Nephron progenitor cell (in vitro differentiated cells): Measurements from ENCODE around the gene AMOTL1.

Experiments used
- DNase-seq: peaks from one replicate; pipeline ENCODE4 v3.0.0; 2021
- H3K27ac Mint-ChIP-seq: 2 replicates; pipeline ENCODE4 v1.8.0; 2021; ENCODE audit warnings: mild to moderate bottlenecking, moderate library complexity, mixed read lengths
- H3K27me3 Mint-ChIP-seq: 2 replicates; pipeline ENCODE4 v1.8.0; 2021; ENCODE audit warnings: mild to moderate bottlenecking, low read depth, mixed read lengths; ENCODE audit not compliant: poor library complexity
- H3K36me3 Mint-ChIP-seq: 2 replicates; pipeline ENCODE4 v1.8.0; 2021; ENCODE audit warnings: low read depth, mixed read lengths
- H3K4me1 Mint-ChIP-seq: 2 replicates; pipeline ENCODE4 v1.8.0; 2021; ENCODE audit warnings: mixed read lengths
- H3K4me3 Mint-ChIP-seq: 2 replicates; pipeline ENCODE4 v1.8.0; 2021; ENCODE audit warnings: mild to moderate bottlenecking, moderate library complexity, mixed read lengths
- H3K9me3 Mint-ChIP-seq: 2 replicates; pipeline ENCODE4 v1.8.0; 2021; ENCODE audit warnings: mild to moderate bottlenecking, moderate library complexity, mixed read lengths
- CTCF ChIP-seq: fragments of 200-600 bp; sonication (generic); IDR thresholded peaks from 2 replicates; pipeline ENCODE4 v1.5.0; 2021; ENCODE audit warnings: antibody characterized with exemption

AMOTL1 gene

GRCh38 chr11:94727819-94728218 is 40.3 kb upstream of the AMOTL1 start:
- DNase-seq, result no peak
- no peaks in the 10 kb centered on the region for H3K36me3 Mint-ChIP-seq
- no peak for TF ChIP-seq CTCF
- H3K9me3 Mint-ChIP-seq, result no peaks in the 10 kb centered on the region
- H3K4me1 Mint-ChIP-seq, result peaks cover 18% of the 10 kb centered on the region
- peaks cover 7% of the 10 kb centered on the region for H3K27me3 Mint-ChIP-seq
- no peak overlapping the region for H3K4me3 Mint-ChIP-seq
- H3K27ac Mint-ChIP-seq, result no peak overlapping the region

GRCh38 chr11:94728541-94728940 is 39.6 kb upstream of the AMOTL1 start:
- no peaks in the 10 kb centered on the region for H3K9me3 Mint-ChIP-seq
- H3K27ac Mint-ChIP-seq, result no peak overlapping the region
- H3K4me1 Mint-ChIP-seq, result peaks cover 26% of the 10 kb centered on the region
- no peaks in the 10 kb centered on the region for H3K36me3 Mint-ChIP-seq
- TF ChIP-seq CTCF, result no peak
- DNase-seq, result no peak
- H3K4me3 Mint-ChIP-seq, result no peak overlapping the region
- H3K27me3 Mint-ChIP-seq, result peaks cover 7% of the 10 kb centered on the region

GRCh38 chr11:94728966-94729751 is 39.0 kb upstream of the AMOTL1 start:
- Mint-ChIP-seq H3K4me1 (peaks cover 32% of the 10 kb centered on the region), H3K36me3 (no peaks in the 10 kb centered on the region), H3K27me3 (peaks cover 7% of the 10 kb centered on the region), H3K27ac (no peak overlapping the region), H3K9me3 (no peaks in the 10 kb centered on the region), H3K4me3 (no peak overlapping the region)
- no peak for DNase-seq
- TF ChIP-seq CTCF, result no peak

GRCh38 chr11:94730153-94730552 is 38.0 kb upstream of the AMOTL1 start:
- Mint-ChIP-seq H3K9me3 (no peaks in the 10 kb centered on the region), H3K4me1 (peaks cover 42% of the 10 kb centered on the region), H3K36me3 (no peaks in the 10 kb centered on the region), H3K27me3 (peaks cover 7% of the 10 kb centered on the region), H3K4me3 (no peak overlapping the region), H3K27ac (no peak overlapping the region)
- no peak for DNase-seq
- TF ChIP-seq CTCF, result no peak

GRCh38 chr11:94731880-94732601 is 36.1 kb upstream of the AMOTL1 start:
- no peak for TF ChIP-seq CTCF
- H3K4me1 Mint-ChIP-seq, result peaks cover 46% of the 10 kb centered on the region
- no peak overlapping the region for H3K4me3 Mint-ChIP-seq
- DNase-seq, result no peak
- peaks cover 7% of the 10 kb centered on the region for H3K27me3 Mint-ChIP-seq
- H3K9me3 Mint-ChIP-seq, result no peaks in the 10 kb centered on the region
- H3K27ac Mint-ChIP-seq, result no peak overlapping the region
- no peaks in the 10 kb centered on the region for H3K36me3 Mint-ChIP-seq
